NT2/D1 (cell line): ENCODE data around the gene BIRC3.

Experiments used
- DNase-seq: peaks from one replicate; pipeline ENCODE4 v3.0.0-alpha.2; 2011; ENCODE audit warnings: low read depth, low spot score
- H3K27me3 ChIP-seq: 2 replicates; pipeline ENCODE4 v1.6.0; 2011; ENCODE audit warnings: mild to moderate bottlenecking; ENCODE audit not compliant: insufficient read length, insufficient read depth
- H3K36me3 ChIP-seq: 2 replicates; pipeline ENCODE4 v1.6.1; 2011; ENCODE audit warnings: mild to moderate bottlenecking, low read length, mixed read lengths; ENCODE audit not compliant: insufficient read depth, insufficient read length
- H3K4me1 ChIP-seq: 2 replicates; pipeline ENCODE4 v1.5.1; 2011; ENCODE audit not compliant: insufficient read depth, insufficient read length
- H3K4me3 ChIP-seq: 2 replicates; pipeline ENCODE4 v1.5.1; 2011; ENCODE audit warnings: low read depth; ENCODE audit not compliant: insufficient read length
- H3K9ac ChIP-seq: 2 replicates; pipeline ENCODE4 v1.6.0; 2011; ENCODE audit warnings: low read depth; ENCODE audit not compliant: insufficient read length
- H3K9me3 ChIP-seq: 2 replicates; pipeline ENCODE4 v1.5.1; 2011; ENCODE audit warnings: mild to moderate bottlenecking, low read length; ENCODE audit not compliant: insufficient read depth
- SUZ12 ChIP-seq: IDR thresholded peaks from 2 replicates; pipeline ENCODE4 v1.6.1; 2011; ENCODE audit not compliant: insufficient read length, insufficient read depth; ENCODE audit errors: extremely low read depth
- YY1 ChIP-seq: IDR thresholded peaks from 2 replicates; pipeline ENCODE4 v1.6.1; 2011; ENCODE audit not compliant: insufficient read length, insufficient read depth
- ZNF274 ChIP-seq: IDR thresholded peaks from 2 replicates; pipeline ENCODE4 v1.6.1; 2011; ENCODE audit warnings: mild to moderate bottlenecking, low read depth, low read length

Gene BIRC3

GRCh38 chr11:102302241-102302640 lies 15.0 kb upstream of the BIRC3 start:
- no peaks in the 10 kb centered on the region for H3K27me3 ChIP-seq
- peaks cover 17% of the 10 kb centered on the region; the same call in 1 of the 2 replicates for H3K9me3 ChIP-seq
- H3K9ac ChIP-seq = no peak overlapping the region
- H3K36me3 ChIP-seq = no peaks in the 10 kb centered on the region
- H3K4me3 ChIP-seq = no peak overlapping the region
- TF ChIP-seq YY1 (no peak), ZNF274 (no peak), SUZ12 (no peak)
- no peaks in the 10 kb centered on the region for H3K4me1 ChIP-seq
- no peak for DNase-seq

GRCh38 chr11:102304686-102305085 lies 12.6 kb upstream of the BIRC3 start:
- H3K27me3 ChIP-seq = no peaks in the 10 kb centered on the region
- DNase-seq = no peak
- H3K9ac ChIP-seq = no peak overlapping the region
- H3K36me3 ChIP-seq = no peaks in the 10 kb centered on the region
- H3K4me1 ChIP-seq = no peaks in the 10 kb centered on the region
- TF ChIP-seq ZNF274 (no peak), YY1 (no peak), SUZ12 (no peak)
- H3K4me3 ChIP-seq = no peak overlapping the region
- H3K9me3 ChIP-seq = peaks cover 17% of the 10 kb centered on the region; the same call in 1 of the 2 replicates

GRCh38 chr11:102305352-102306047 lies 11.8 kb upstream of the BIRC3 start:
- TF ChIP-seq YY1 (no peak), SUZ12 (no peak), ZNF274 (no peak)
- peaks cover 17% of the 10 kb centered on the region; the same call in 1 of the 2 replicates for H3K9me3 ChIP-seq
- no peaks in the 10 kb centered on the region for H3K4me1 ChIP-seq
- H3K27me3 ChIP-seq = no peaks in the 10 kb centered on the region
- no peaks in the 10 kb centered on the region for H3K36me3 ChIP-seq
- no peak overlapping the region for H3K9ac ChIP-seq
- DNase-seq = no peak
- no peak overlapping the region for H3K4me3 ChIP-seq

- Histone ChIP-seq H3K9me3 (peaks cover 17% of the 10 kb centered on the region; the same call in 1 of the 2 replicates), H3K36me3 (no peaks in the 10 kb centered on the region), H3K4me1 (no peaks in the 10 kb centered on the region), H3K4me3 (no peak overlapping the region), H3K9ac (no peak overlapping the region), H3K27me3 (no peaks in the 10 kb centered on the region)
- DNase-seq = no peak
- TF ChIP-seq ZNF274 = no peak
- TF ChIP-seq YY1 = no peak
- no peak for TF ChIP-seq SUZ12
Measured at GRCh38 chr11:102306048-102306597, 11.2 kb upstream of the BIRC3 start.

GRCh38 chr11:102306817-102307726 lies 10.2 kb upstream of the BIRC3 start:
- Histone ChIP-seq H3K36me3 (no peaks in the 10 kb centered on the region), H3K27me3 (no peaks in the 10 kb centered on the region), H3K4me3 (no peak overlapping the region), H3K4me1 (no peaks in the 10 kb centered on the region), H3K9ac (no peak overlapping the region), H3K9me3 (peaks cover 9% of the 10 kb centered on the region; the same call in 1 of the 2 replicates)
- no peak for TF ChIP-seq SUZ12
- no peak for TF ChIP-seq ZNF274
- TF ChIP-seq YY1 = no peak
- no peak for DNase-seq

- Histone ChIP-seq H3K36me3 (no peaks in the 10 kb centered on the region), H3K27me3 (no peaks in the 10 kb centered on the region), H3K4me3 (no peak overlapping the region), H3K9me3 (peaks cover 3% of the 10 kb centered on the region; the same call in 1 of the 2 replicates), H3K4me1 (no peaks in the 10 kb centered on the region), H3K9ac (no peak overlapping the region)
- TF ChIP-seq YY1 (no peak), ZNF274 (no peak), SUZ12 (no peak)
- no peak for DNase-seq
Measured at GRCh38 chr11:102307727-102308038, 9.6 kb upstream of the BIRC3 start.
